ENCODE results near the gene BCL7B. TPM values are rescaled to one million over a fixed set of nuclear protein-coding genes. Genes with fewer than 3 reads are reported as not detected.

BCL7B gene
- total RNA-seq, result 68.6 and 74.5 TPM in 2 replicates

- intact Hi-C loops (cut with micrococcal nuclease), result loop anchor here (1.0 kb wide), 2 partner anchors 21 to 35 kb away; partner anchors contain the start of genes BAZ1B and TBL2
- Mint-ChIP-seq H3K36me3 (ENCODE audit: low read depth) (peaks cover 27% of the 10 kb centered on the region), H3K4me1 (ENCODE audit: low read depth) (peaks cover 36% of the 10 kb centered on the region), H3K4me3 (ENCODE audit: low read depth) (peak within 1 kb of the TSS; percentile 88), H3K27ac (peak within 1 kb of the TSS; percentile 94), H3K9me3 (no peaks in the 10 kb centered on the region), H3K27me3 (ENCODE audit: low read depth) (no peaks in the 10 kb centered on the region)
- peak; percentile 78 for DNase-seq (ENCODE audit: low spot score)
These were observed at the start of gene BCL7B for GRCh38 chr7:73557397-73558257. BCL7B (minus strand) TSS chr7:73557690; CDS start chr7:73557578, 112 bp downstream.

- intact Hi-C loops (cut with micrococcal nuclease), result loop anchor here (2.0 to 5.0 kb wide), 2 partner anchors 62 to 129 kb away; partner anchors contain the start of gene VPS37D
- no peak overlapping the region for H3K27ac Mint-ChIP-seq
These were observed 48.2 kb upstream of the BCL7B start for GRCh38 chr7:73605601-73606220.

GRCh38 chr7:73602721-73603651 is 45.5 kb upstream of the BCL7B start:
- H3K4me1 Mint-ChIP-seq (ENCODE audit: low read depth), result no peaks in the 10 kb centered on the region
- no peak for DNase-seq (ENCODE audit: low spot score)
- no peak overlapping the region for H3K4me3 Mint-ChIP-seq (ENCODE audit: low read depth)
- H3K9me3 Mint-ChIP-seq, result no peaks in the 10 kb centered on the region
- H3K27ac Mint-ChIP-seq, result peak overlapping the region; percentile 46
- intact Hi-C loops (cut with micrococcal nuclease), result no loop called here
- H3K36me3 Mint-ChIP-seq (ENCODE audit: low read depth), result no peaks in the 10 kb centered on the region
- H3K27me3 Mint-ChIP-seq (ENCODE audit: low read depth), result peaks cover 9% of the 10 kb centered on the region

More at GRCh38 chr7:73605601-73606220, 48.2 kb upstream of the BCL7B start:
- Mint-ChIP-seq H3K4me1 (ENCODE audit: low read depth) (no peaks in the 10 kb centered on the region), H3K27me3 (ENCODE audit: low read depth) (peaks cover 11% of the 10 kb centered on the region), H3K36me3 (ENCODE audit: low read depth) (no peaks in the 10 kb centered on the region), H3K4me3 (ENCODE audit: low read depth) (no peak overlapping the region), H3K9me3 (no peaks in the 10 kb centered on the region)
- DNase-seq (ENCODE audit: low spot score), result no peak

GRCh38 chr7:73599916-73600315 is 42.4 kb upstream of the BCL7B start:
- H3K27ac Mint-ChIP-seq, result no peak overlapping the region
- H3K27me3 Mint-ChIP-seq (ENCODE audit: low read depth), result peaks cover 10% of the 10 kb centered on the region
- no peaks in the 10 kb centered on the region for H3K36me3 Mint-ChIP-seq (ENCODE audit: low read depth)
- H3K4me1 Mint-ChIP-seq (ENCODE audit: low read depth), result no peaks in the 10 kb centered on the region
- intact Hi-C loops (cut with micrococcal nuclease), result no loop called here
- H3K4me3 Mint-ChIP-seq (ENCODE audit: low read depth), result no peak overlapping the region
- DNase-seq (ENCODE audit: low spot score), result no peak
- H3K9me3 Mint-ChIP-seq, result no peaks in the 10 kb centered on the region

- Mint-ChIP-seq H3K27me3 (ENCODE audit: low read depth) (peaks cover 10% of the 10 kb centered on the region), H3K27ac (no peak overlapping the region), H3K4me1 (ENCODE audit: low read depth) (no peaks in the 10 kb centered on the region), H3K9me3 (no peaks in the 10 kb centered on the region), H3K4me3 (ENCODE audit: low read depth) (no peak overlapping the region), H3K36me3 (ENCODE audit: low read depth) (no peaks in the 10 kb centered on the region)
- no peak for DNase-seq (ENCODE audit: low spot score)
- intact Hi-C loops (cut with micrococcal nuclease), result no loop called here
These were observed 41.8 kb upstream of the BCL7B start for GRCh38 chr7:73599151-73599882.

GRCh38 chr7:73597978-73598782 is 40.7 kb upstream of the BCL7B start:
- intact Hi-C loops (cut with micrococcal nuclease), result no loop called here
- Mint-ChIP-seq H3K4me3 (ENCODE audit: low read depth) (no peak overlapping the region), H3K27me3 (ENCODE audit: low read depth) (peaks cover 12% of the 10 kb centered on the region), H3K27ac (no peak overlapping the region), H3K9me3 (no peaks in the 10 kb centered on the region), H3K4me1 (ENCODE audit: low read depth) (no peaks in the 10 kb centered on the region), H3K36me3 (ENCODE audit: low read depth) (no peaks in the 10 kb centered on the region)
- no peak for DNase-seq (ENCODE audit: low spot score)

- peaks cover 12% of the 10 kb centered on the region for H3K27me3 Mint-ChIP-seq (ENCODE audit: low read depth)
- H3K9me3 Mint-ChIP-seq, result no peaks in the 10 kb centered on the region
- no peaks in the 10 kb centered on the region for H3K4me1 Mint-ChIP-seq (ENCODE audit: low read depth)
- H3K4me3 Mint-ChIP-seq (ENCODE audit: low read depth), result no peak overlapping the region
- H3K27ac Mint-ChIP-seq, result no peak overlapping the region
- no peak for DNase-seq (ENCODE audit: low spot score)
- intact Hi-C loops (cut with micrococcal nuclease), result no loop called here
- no peaks in the 10 kb centered on the region for H3K36me3 Mint-ChIP-seq (ENCODE audit: low read depth)
These were observed 38.9 kb upstream of the BCL7B start for GRCh38 chr7:73596191-73597065.

- Mint-ChIP-seq H3K4me1 (ENCODE audit: low read depth) (no peaks in the 10 kb centered on the region), H3K27me3 (ENCODE audit: low read depth) (peaks cover 12% of the 10 kb centered on the region), H3K36me3 (ENCODE audit: low read depth) (no peaks in the 10 kb centered on the region), H3K4me3 (ENCODE audit: low read depth) (no peak overlapping the region), H3K9me3 (no peaks in the 10 kb centered on the region), H3K27ac (no peak overlapping the region)
- intact Hi-C loops (cut with micrococcal nuclease), result no loop called here
- DNase-seq (ENCODE audit: low spot score), result no peak
These were observed 37.9 kb upstream of the BCL7B start for GRCh38 chr7:73595358-73595757.

- no peaks in the 10 kb centered on the region for H3K36me3 Mint-ChIP-seq (ENCODE audit: low read depth)
- H3K27ac Mint-ChIP-seq, result no peak overlapping the region
- intact Hi-C loops (cut with micrococcal nuclease), result no loop called here
- H3K4me1 Mint-ChIP-seq (ENCODE audit: low read depth), result no peaks in the 10 kb centered on the region
- H3K9me3 Mint-ChIP-seq, result no peaks in the 10 kb centered on the region
- H3K27me3 Mint-ChIP-seq (ENCODE audit: low read depth), result peaks cover 11% of the 10 kb centered on the region
- DNase-seq (ENCODE audit: low spot score), result no peak
- H3K4me3 Mint-ChIP-seq (ENCODE audit: low read depth), result no peak overlapping the region
These were observed 35.9 kb upstream of the BCL7B start for GRCh38 chr7:73593207-73594045.

GRCh38 chr7:73586911-73587310 is 29.4 kb upstream of the BCL7B start:
- Mint-ChIP-seq H3K4me3 (ENCODE audit: low read depth) (no peak overlapping the region), H3K27me3 (ENCODE audit: low read depth) (peaks cover 8% of the 10 kb centered on the region), H3K4me1 (ENCODE audit: low read depth) (peaks cover 5% of the 10 kb centered on the region), H3K36me3 (ENCODE audit: low read depth) (no peaks in the 10 kb centered on the region), H3K27ac (no peak overlapping the region), H3K9me3 (no peaks in the 10 kb centered on the region)
- intact Hi-C loops (cut with micrococcal nuclease), result no loop called here
- no peak for DNase-seq (ENCODE audit: low spot score)

Data from activated T-helper 2 cell treated with anti-CD3 and anti-CD28 coated beads, Interferon-gamma antibody, Interleukin-2, Interleukin-4, amounts not matched to agents 10 μg/mL and 5 μg/mL and 100 μg/mL, durations not matched to agents 14 hours and 24 hours and 36 hours (primary cell).